Muscle of leg (tissue), 11 donors: Measurements from ENCODE around the gene MYO3B. TPM values are rescaled to one million over a fixed set of nuclear protein-coding genes. Genes with fewer than 3 reads are reported as not detected.

Experiments
- DNase-seq: peaks from one replicate; pipeline ENCODE4 v3.0.0; 2013
- H3K27ac ChIP-seq: one replicate; pipeline ENCODE4 v1.5.1; 2013; ENCODE audit warnings: mild to moderate bottlenecking, low read length, control low read depth
- H3K27me3 ChIP-seq: one replicate; pipeline ENCODE4 v1.6.1; 2013; ENCODE audit warnings: low read length; ENCODE audit not compliant: control insufficient read depth, insufficient read depth
- H3K36me3 ChIP-seq: one replicate; pipeline ENCODE4 v1.6.1; 2013; ENCODE audit warnings: low read length; ENCODE audit not compliant: control insufficient read depth, insufficient read depth
- H3K4me1 ChIP-seq: one replicate; pipeline ENCODE4 v1.6.1; 2013; ENCODE audit warnings: low read length; ENCODE audit not compliant: control insufficient read depth, insufficient read depth
- H3K4me3 ChIP-seq: one replicate; pipeline ENCODE4 v1.5.1; 2013; ENCODE audit warnings: low read length, control low read depth
- H3K9me3 ChIP-seq: replicated peaks from 2 replicates; pipeline ENCODE4 v1.6.1; 2013; ENCODE audit warnings: low read depth, low read length; ENCODE audit not compliant: control insufficient read depth
- WGBS: methylation state at CpG from one replicate; pipeline ENCODE4 v1.1.5; 2013; ENCODE audit warnings: missing lambda C conversion rate; ENCODE audit not compliant: insufficient coverage; 5-methylcytosine and 5-hydroxymethylcytosine counted together
- polyA plus RNA-seq, 8 donors: library from polyadenylated mRNA; unstranded; fragments of 120-200 nt; gene quantifications; one replicate each; pipeline versions ENCODE4 v1.2.1 to v1.2.3, GENCODE V29; 2013; ENCODE audit warnings: inconsistent platforms in 1 of 8, low replicate concordance in 1 of 8; ENCODE audit not compliant: insufficient read length in 8 of 8, insufficient read depth in 1 of 8
- total RNA-seq: library from RNA; stranded (reverse); fragments of 120-200 nt; gene quantifications from one replicate; pipeline ENCODE4 v1.2.4, GENCODE V29; 2013

Gene MYO3B
- total and polyA plus RNA-seq, 9 donors, result 0.12 to 0.79 (median 0.18) TPM

DNA sequence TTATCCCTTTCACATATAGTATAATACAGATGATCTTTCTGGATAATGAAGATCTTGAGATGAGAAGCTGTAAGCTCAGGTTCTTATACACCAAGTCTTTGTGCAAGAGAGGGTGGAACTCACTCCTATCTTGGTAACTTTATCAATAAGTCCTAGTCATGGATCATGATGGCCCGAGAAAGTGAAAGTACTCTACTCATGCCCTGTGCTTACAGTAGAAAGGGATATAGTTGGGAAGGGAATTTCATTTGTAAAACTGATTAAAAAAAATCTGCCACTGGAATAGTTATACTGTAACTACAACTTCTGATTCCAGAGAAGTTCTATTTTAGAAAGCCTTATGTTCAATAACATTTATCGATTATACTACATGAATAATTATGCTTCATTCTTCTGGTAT lies 51.8 kb downstream of the MYO3B start:
- Histone ChIP-seq H3K9me3 (no peaks in the 10 kb centered on the region), H3K36me3 (no peaks in the 10 kb centered on the region), H3K27ac (no peak overlapping the region), H3K4me3 (no peak overlapping the region), H3K4me1 (no peaks in the 10 kb centered on the region), H3K27me3 (no peaks in the 10 kb centered on the region)
- no CpG with 5 or more reads among the region's 2 CpGs for WGBS
- DNase-seq, result no peak

DNA sequence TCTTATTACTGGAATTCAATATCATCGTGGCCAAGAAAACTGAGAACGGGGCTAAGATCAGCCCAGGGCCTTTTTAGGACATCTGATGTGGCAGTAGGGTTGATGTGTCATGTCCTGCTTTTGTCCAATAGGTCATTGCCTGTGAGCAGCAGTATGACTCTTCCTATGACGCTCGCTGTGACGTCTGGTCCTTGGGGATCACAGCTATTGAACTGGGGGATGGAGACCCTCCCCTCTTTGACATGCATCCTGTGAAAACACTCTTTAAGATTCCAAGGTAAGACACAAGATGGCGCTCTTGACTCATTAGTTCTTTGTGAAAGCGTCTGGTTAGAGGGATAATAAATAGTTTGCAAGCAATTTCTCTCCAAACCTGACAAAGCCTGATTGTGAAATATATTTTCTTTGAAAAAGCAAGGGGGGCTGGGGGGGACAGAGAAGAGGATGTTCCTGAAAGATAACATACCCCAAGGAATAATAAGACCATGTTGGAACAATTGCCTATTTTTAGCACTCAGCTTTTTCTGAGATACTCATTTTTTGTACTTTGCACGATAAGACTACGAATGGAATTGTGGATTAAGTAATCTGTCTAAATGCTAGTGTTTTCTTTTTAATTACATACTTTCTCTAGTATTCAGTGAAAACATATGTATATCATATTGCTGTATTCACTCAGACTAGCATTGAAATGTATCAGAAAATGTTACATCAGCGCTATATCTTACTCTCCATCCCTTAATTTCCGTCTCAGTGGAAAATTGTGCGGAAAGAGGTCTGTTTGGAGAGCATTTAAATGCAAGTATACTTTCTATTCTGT lies 58.1 kb downstream of the MYO3B start:
- Histone ChIP-seq H3K4me3 (no peak overlapping the region), H3K9me3 (no peaks in the 10 kb centered on the region), H3K4me1 (no peaks in the 10 kb centered on the region), H3K36me3 (no peaks in the 10 kb centered on the region), H3K27ac (no peak overlapping the region), H3K27me3 (no peaks in the 10 kb centered on the region)
- peak; percentile 55 for DNase-seq
- WGBS, result no CpG with 5 or more reads among the region's 12 CpGs

DNA sequence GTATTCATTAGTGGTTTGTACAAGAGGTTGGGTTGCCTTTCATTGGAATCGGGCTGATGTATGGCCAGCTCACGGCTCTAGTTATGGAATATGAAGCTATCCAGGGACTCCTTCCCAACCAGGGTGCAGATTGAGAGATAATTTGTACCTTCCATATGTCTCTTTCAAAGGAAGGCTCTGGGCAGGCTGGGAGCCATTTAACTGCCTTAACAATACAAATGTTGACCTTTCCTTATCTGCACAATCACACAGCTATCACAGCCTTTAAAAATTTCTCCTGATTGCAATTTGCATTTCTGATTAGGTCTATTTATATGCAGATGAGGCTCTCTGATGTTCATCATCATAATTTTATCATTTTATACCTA lies 58.7 kb downstream of the MYO3B start:
- no peaks in the 10 kb centered on the region for H3K4me1 ChIP-seq
- H3K27me3 ChIP-seq, result peaks cover 3% of the 10 kb centered on the region
- no peaks in the 10 kb centered on the region for H3K9me3 ChIP-seq
- H3K27ac ChIP-seq, result no peak overlapping the region
- H3K36me3 ChIP-seq, result no peaks in the 10 kb centered on the region
- DNase-seq, result no peak
- no peak overlapping the region for H3K4me3 ChIP-seq
- no CpG with 5 or more reads among the region's 2 CpGs for WGBS

DNA sequence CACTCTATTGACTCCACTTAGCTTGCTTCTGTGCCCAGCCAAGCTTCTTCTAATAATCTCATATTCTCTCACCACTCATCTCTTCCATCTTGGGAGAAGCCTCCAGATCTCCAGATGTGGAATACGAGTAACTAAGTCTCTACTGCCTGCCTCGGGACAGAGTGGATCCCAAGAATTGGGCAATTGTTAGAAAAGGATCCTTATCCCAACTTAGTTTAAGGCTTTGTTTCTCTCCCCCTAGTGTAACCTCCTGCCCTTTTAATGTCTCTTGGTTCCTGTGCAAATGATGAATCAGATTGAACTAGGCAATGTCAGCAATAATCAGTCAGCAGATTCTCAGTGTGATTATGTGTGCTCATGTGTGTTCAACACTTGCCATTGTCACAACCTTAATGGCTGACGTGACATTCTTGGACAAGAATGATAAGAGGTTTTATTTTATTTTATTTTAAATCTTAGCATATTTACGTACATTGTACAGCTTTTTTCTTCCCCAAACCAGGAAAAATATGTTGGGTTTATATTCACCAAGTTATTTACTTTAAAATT lies 59.7 kb downstream of the MYO3B start:
- Histone ChIP-seq H3K27ac (no peak overlapping the region), H3K9me3 (no peaks in the 10 kb centered on the region), H3K4me3 (no peak overlapping the region), H3K36me3 (no peaks in the 10 kb centered on the region), H3K27me3 (peaks cover 3% of the 10 kb centered on the region), H3K4me1 (no peaks in the 10 kb centered on the region)
- no peak for DNase-seq
- no CpG with 5 or more reads among the region's 4 CpGs for WGBS

DNA sequence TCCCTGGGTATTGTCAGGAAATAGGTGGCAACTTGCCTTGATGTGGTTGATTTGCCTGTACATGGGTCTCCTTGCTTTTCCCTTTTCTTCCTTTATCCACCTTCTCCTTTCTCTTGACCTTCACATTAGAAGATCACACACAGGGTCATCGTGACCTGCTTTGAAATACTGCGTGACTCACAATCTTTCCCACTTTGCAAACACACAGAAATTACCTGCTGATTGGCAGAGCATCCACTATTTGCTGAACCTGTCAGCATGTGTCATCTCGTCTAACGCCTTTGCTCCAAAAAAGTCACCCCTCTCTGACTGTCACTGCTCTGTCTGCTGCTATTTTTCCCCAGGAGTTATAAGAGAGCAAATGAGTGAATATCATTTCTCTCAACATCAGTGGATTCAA lies 60.8 kb downstream of the MYO3B start:
- peaks cover 3% of the 10 kb centered on the region for H3K27me3 ChIP-seq
- H3K4me1 ChIP-seq, result no peaks in the 10 kb centered on the region
- H3K36me3 ChIP-seq, result no peaks in the 10 kb centered on the region
- H3K4me3 ChIP-seq, result no peak overlapping the region
- no peaks in the 10 kb centered on the region for H3K9me3 ChIP-seq
- DNase-seq, result no peak
- no peak overlapping the region for H3K27ac ChIP-seq
- WGBS, result 43% methylated on average over 3 of the region's 4 CpGs

DNA sequence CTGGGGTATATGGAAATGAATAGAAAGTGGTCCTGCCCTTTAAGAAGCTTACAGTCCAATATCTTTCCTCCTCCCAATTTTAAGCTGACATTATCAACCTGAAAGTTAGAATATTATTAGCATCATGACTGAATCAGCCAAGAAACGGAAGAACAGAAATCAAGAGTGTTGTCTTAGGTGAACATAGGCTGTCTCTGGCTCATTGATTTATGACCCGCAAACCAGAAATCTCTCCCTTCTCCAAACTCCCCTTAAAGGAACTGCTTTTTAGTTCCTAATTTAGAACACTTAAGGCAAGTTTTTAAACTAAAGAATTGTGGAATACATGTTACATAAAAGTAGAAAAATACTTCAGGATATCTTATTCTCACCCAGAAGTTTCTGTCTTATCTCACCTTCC lies 62.7 kb downstream of the MYO3B start:
- no CpG with 5 or more reads among the region's 2 CpGs for WGBS
- Histone ChIP-seq H3K4me1 (no peaks in the 10 kb centered on the region), H3K27me3 (peaks cover 3% of the 10 kb centered on the region)

DNA sequence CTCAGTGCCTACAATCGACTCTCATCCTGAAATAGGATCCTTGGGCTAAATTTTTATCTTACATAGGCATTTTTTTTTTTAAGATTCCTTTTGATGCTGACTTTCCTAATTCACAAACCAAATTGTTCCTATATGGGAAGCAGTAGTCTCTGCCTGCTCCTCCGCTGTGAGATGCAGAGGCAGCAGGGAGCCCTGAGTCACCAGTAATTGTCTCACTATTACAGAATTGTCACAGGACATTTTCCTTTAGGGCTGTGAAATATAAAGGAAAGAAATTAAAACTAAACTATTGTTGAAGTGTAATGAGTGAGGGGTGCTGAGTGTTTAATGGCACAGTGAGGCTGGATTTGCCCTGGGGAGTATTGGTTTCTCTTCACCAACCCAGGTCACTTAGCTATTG lies 63.8 kb downstream of the MYO3B start:
- no CpG with 5 or more reads among the region's 2 CpGs for WGBS

More for the DNA sequence above, 62.7 kb downstream of the MYO3B start:
- Histone ChIP-seq H3K36me3 (no peaks in the 10 kb centered on the region), H3K9me3 (no peaks in the 10 kb centered on the region), H3K4me3 (no peak overlapping the region), H3K27ac (no peak overlapping the region)
- no peak for DNase-seq

DNA sequence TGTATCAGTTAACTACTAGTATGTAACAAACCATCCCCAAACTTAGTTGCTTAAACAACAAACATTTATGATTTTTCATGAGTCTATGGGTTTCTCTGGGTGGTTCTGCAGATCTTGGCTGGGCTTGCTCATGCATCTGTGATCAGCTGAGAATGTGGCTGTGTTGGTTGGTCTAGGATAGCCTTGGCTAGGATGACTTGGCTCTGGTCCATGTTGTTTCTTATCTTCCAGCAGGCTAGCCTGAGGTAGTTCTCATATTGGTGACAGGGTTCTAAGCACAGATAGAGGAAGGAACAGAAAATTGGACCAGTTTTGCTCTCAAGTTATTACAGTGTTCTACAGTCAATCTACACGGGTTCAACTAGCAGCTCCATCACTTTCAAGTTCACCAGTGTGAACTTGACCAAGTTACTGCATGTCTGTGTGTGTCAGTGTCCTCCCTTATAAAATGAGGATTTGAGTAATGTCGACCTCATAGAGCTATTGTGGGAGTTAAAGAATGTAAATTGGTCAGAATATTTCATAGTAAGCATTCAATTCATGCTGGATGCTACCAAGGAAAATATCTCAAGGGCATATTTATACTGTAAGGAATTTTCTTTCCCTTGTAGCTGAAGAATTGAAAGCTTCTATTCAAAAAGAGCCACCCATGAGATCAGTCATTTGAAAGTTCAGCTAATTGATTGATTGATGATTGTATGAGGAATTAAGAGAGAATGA lies 65.3 kb downstream of the MYO3B start:
- Histone ChIP-seq H3K27ac (no peak overlapping the region), H3K36me3 (no peaks in the 10 kb centered on the region), H3K9me3 (no peaks in the 10 kb centered on the region), H3K4me3 (no peak overlapping the region), H3K4me1 (peaks cover 4% of the 10 kb centered on the region), H3K27me3 (peaks cover 3% of the 10 kb centered on the region)
- no peak for DNase-seq
- WGBS, result 80% methylated on average over 1 of the region's 2 CpGs

More for the DNA sequence above, 63.8 kb downstream of the MYO3B start:
- Histone ChIP-seq H3K36me3 (no peaks in the 10 kb centered on the region), H3K27ac (no peak overlapping the region), H3K9me3 (no peaks in the 10 kb centered on the region), H3K4me3 (no peak overlapping the region), H3K4me1 (no peaks in the 10 kb centered on the region), H3K27me3 (peaks cover 3% of the 10 kb centered on the region)
- DNase-seq, result no peak

DNA sequence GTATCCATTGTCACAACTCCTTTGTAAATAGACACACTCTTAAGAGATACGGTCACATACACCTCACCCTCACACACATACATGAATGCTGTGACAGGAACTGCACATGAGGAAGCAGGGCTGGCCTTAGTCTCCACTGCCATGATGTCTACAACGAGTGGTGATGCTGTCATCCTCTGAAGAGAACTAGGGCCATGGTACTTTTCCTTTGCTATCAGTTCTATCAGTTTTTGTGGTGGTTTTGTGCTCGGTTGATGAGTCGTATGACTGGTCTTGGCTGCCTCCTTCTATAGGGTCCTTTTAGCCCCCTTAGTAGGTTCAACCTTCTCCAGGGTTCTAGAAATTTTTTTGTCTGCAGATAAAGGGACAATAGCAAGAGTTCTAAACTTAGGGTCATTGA lies 66.0 kb downstream of the MYO3B start:
- Histone ChIP-seq H3K27me3 (peaks cover 3% of the 10 kb centered on the region), H3K36me3 (no peaks in the 10 kb centered on the region), H3K27ac (no peak overlapping the region), H3K4me3 (no peak overlapping the region), H3K4me1 (peaks cover 4% of the 10 kb centered on the region), H3K9me3 (no peaks in the 10 kb centered on the region)
- 40% methylated on average over 1 of the region's 4 CpGs for WGBS
- no peak for DNase-seq

DNA sequence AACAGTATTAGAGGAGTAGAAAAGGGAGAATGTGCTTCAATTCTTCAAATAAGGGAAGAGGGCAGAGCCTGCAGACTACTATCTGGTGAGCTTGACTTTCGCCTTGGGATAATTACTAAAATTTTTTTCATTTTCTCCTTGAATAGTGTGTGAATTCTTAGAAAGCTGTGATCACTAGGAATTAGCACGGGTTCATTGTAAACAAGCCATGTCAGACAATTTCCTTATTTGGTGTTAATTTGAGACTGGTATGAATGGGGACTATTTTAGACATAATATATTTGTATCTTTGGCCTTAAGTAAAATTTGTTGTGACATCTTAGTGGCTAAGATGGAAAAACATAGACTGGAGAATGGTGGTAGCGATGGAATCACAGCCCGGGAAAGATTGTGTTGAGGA lies 66.6 kb downstream of the MYO3B start:
- Histone ChIP-seq H3K4me3 (no peak overlapping the region), H3K36me3 (no peaks in the 10 kb centered on the region), H3K27me3 (peaks cover 3% of the 10 kb centered on the region), H3K27ac (no peak overlapping the region), H3K9me3 (no peaks in the 10 kb centered on the region), H3K4me1 (peaks cover 4% of the 10 kb centered on the region)
- DNase-seq, result no peak
- WGBS, result 86% methylated on average over 2 of the region's 4 CpGs
